ENCODE results near the gene CAMTA1. TPM values are rescaled to one million over a fixed set of nuclear protein-coding genes. Genes with fewer than 3 reads are reported as not detected.

The CAMTA1 gene
- total RNA-seq, 1 experiment from 2014 or later: 69.5 TPM

GRCh38 chr1:7348073-7348472, 562.8 kb downstream of the CAMTA1 start:
- TF ChIP-seq CBX3 (IDR thresholded peaks at IDR 0.05; ENCODE audit: low read depth) (no peak), EZH2phosphoT487 (IDR thresholded peaks at IDR 0.05; ENCODE audit: borderline replicate concordance) (no peak), REST (IDR thresholded peaks at IDR 0.05; ENCODE audit: low read depth) (no peak), ZFX (IDR thresholded peaks at IDR 0.05) (no peak), POLR2AphosphoS5 (IDR thresholded peaks at IDR 0.05; ENCODE audit: low read depth, low read length) (no peak), POLR2A (IDR thresholded peaks at IDR 0.05; ENCODE audit: borderline replicate concordance, extremely low read depth, insufficient read depth, insufficient read length) (no peak), SP1 (IDR thresholded peaks at IDR 0.05; ENCODE audit: low read depth) (no peak), SIN3A (IDR thresholded peaks at IDR 0.05; ENCODE audit: low read depth) (no peak), TCF7L2 (IDR thresholded peaks at IDR 0.05; ENCODE audit: borderline replicate concordance, extremely low read depth, insufficient read depth, insufficient read length) (no peak), CEBPB (IDR thresholded peaks at IDR 0.05; ENCODE audit: low read depth) (no peak), CTCF (IDR thresholded peaks at IDR 0.05 in 2 of 3, conservative IDR thresholded peaks at IDR 0.05 in 1 of 3; ENCODE audit: borderline replicate concordance in 1 of 3, insufficient read depth in 1 of 3, low read depth in 2 of 3, low read length in 2 of 3) (no peak), MAX (IDR thresholded peaks at IDR 0.05) (no peak), ZNF274 (IDR thresholded peaks at IDR 0.05; ENCODE audit: low read depth, low read length) (no peak), YY1 (IDR thresholded peaks at IDR 0.05; ENCODE audit: extremely low read depth, insufficient replicate concordance, low read depth, low read length) (no peak)
- Histone ChIP-seq H3K27me3 (ENCODE audit: insufficient read depth, low read length) (no peaks in the 10 kb centered on the region), H4K20me1 (ENCODE audit: insufficient read depth) (no peaks in the 10 kb centered on the region), H3K79me2 (ENCODE audit: insufficient read depth, low read length) (no peaks in the 10 kb centered on the region), H3K36me3 (ENCODE audit: control insufficient read depth in 1 of 2, insufficient read depth in 2 of 2, low read length in 2 of 2) (no peaks in the 10 kb centered on the region), H2AFZ (ENCODE audit: low read depth, low read length, poor library complexity, severe bottlenecking) (no peak overlapping the region), H3K9ac (ENCODE audit: low read length) (no peak overlapping the region), H3K9me2 (ENCODE audit: insufficient read depth) (no peaks in the 10 kb centered on the region), H3K4me2 (ENCODE audit: low read length) (no peak overlapping the region), H3K9me3 (ENCODE audit: control insufficient read depth in 1 of 2, insufficient read depth in 1 of 2, low read depth in 1 of 2, low read length in 2 of 2) (no peaks in the 10 kb centered on the region), H3K27ac (ENCODE audit: low read depth, low read length) (no peak overlapping the region), H3K4me1 (ENCODE audit: control insufficient read depth in 1 of 2, insufficient read depth in 2 of 2, low read length in 2 of 2) (no peaks in the 10 kb centered on the region), H3K4me3 (replicated peaks in 1 of 2; ENCODE audit: low read depth in 1 of 2, low read length in 2 of 2) (no peak overlapping the region)
- DNase-seq (ENCODE audit: low read depth, low spot score): no peak
- CTCF ChIA-PET: no interaction called here
- intact Hi-C loops (cut with micrococcal nuclease): loop anchor here (5.0 kb wide), 1 partner anchor 111 kb away; no protein-coding TSS in a partner anchor
- ATAC-seq: no peak
- POLR2A ChIA-PET: no interaction called here
- BruUV-seq (replicated peaks): no TSS peak
- RAD21 ChIA-PET (ENCODE audit: low non-redundant PET in 1 of 2, low total read pairs in 2 of 2, uncharacterized antibody in 2 of 2, unreplicated experiment in 2 of 2): no interaction called here

Data from HCT116 (cell line).